Upper lobe of left lung (tissue), 4 donors: ENCODE results near the gene CFAP68.

ENCODE experiments used
- POLR2A ChIP-seq, 4 donors: fragments of 450-650 bp; IDR thresholded peaks; one replicate each; pipeline ENCODE4 v1.5.1; 2016 to 2017; ENCODE audit warnings: antibody characterized with exemption in 4 of 4, mild to moderate bottlenecking in 2 of 4
- POLR2AphosphoS5 ChIP-seq, 2 donors: sonication (generic); formaldehyde crosslinking; IDR thresholded peaks; one replicate each; pipeline ENCODE4 v1.5.1; 2017; ENCODE audit warnings: antibody characterized with exemption in 2 of 2
- TF ChIP-seq, protein P1 (sequence below), 6 experiments: fragments of 450-650 bp in 4 of 6; fragments of 200-600 bp in 2 of 6; sonication (generic) in 2 of 6; IDR thresholded peaks; one replicate each; pipeline ENCODE4 v1.5.1; 2016 to 2019; ENCODE audit warnings: antibody characterized with exemption in 6 of 6

DNA sequence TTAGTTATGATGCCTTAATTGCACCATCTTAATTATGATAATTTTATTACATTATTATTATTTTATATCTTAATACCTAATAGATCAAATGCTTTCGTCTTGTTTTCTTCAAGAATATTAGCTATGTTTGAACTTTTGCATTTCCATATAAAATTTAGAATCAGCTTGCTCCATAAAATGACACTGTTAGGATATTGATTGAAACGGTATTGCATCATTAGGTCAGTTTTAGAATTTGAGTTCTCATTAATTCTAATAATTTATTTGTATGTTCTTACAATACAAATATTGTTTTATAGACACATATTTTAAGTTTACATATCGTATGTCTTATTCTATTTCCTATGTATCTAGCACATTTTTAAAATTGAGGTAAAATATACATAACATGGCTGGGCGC is 6.7 kb downstream of the CFAP68 start:
- TF ChIP-seq POLR2AphosphoS5 (IDR thresholded peaks at IDR 0.05) (no peak), POLR2A (IDR thresholded peaks at IDR 0.05) (no peak)
- TF ChIP-seq, protein P1, sequence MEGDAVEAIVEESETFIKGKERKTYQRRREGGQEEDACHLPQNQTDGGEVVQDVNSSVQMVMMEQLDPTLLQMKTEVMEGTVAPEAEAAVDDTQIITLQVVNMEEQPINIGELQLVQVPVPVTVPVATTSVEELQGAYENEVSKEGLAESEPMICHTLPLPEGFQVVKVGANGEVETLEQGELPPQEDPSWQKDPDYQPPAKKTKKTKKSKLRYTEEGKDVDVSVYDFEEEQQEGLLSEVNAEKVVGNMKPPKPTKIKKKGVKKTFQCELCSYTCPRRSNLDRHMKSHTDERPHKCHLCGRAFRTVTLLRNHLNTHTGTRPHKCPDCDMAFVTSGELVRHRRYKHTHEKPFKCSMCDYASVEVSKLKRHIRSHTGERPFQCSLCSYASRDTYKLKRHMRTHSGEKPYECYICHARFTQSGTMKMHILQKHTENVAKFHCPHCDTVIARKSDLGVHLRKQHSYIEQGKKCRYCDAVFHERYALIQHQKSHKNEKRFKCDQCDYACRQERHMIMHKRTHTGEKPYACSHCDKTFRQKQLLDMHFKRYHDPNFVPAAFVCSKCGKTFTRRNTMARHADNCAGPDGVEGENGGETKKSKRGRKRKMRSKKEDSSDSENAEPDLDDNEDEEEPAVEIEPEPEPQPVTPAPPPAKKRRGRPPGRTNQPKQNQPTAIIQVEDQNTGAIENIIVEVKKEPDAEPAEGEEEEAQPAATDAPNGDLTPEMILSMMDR (IDR thresholded peaks at IDR 0.05), result no peak
